ENCODE results near the gene CYB5D1. TPM values are rescaled to one million over a fixed set of nuclear protein-coding genes. Genes with fewer than 3 reads are reported as not detected.
A peak's percentile ranks its signal among the peaks of the same experiment; 100 is the strongest.

The CYB5D1 gene
- total RNA-seq, 1 donor from 2014 or later, result 21.1 TPM

DNA sequence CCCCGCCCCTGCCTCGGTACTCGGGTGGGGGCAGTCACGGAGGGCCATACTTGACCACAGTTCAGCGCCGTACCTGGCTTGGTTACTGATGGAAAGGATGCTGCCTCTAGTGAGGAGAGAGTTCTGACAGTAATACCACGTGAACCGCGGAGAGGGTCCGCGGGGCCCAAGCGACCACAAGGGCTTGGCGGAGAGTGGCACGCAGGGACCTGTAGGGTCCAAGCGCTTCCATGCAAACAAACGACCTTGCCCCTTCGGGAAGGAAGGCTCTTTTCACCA lies 14.6 kb upstream of the CYB5D1 start:
- H3K9ac ChIP-seq (ENCODE audit: low read length), result peak overlapping the region; percentile 100
- no peaks in the 10 kb centered on the region for H3K27me3 ChIP-seq (ENCODE audit: insufficient read depth, low read length)
- H3K79me2 ChIP-seq (ENCODE audit: insufficient read depth, low read length), result peaks cover 55% of the 10 kb centered on the region
- H4K20me1 ChIP-seq (ENCODE audit: insufficient read depth, low read length), result peaks cover 47% of the 10 kb centered on the region
- Mint-ChIP-seq H3K4me1 (ENCODE audit: low read depth, unreplicated experiment) (peaks cover 38% of the 10 kb centered on the region), H3K27ac (ENCODE audit: unreplicated experiment) (peak overlapping the region; percentile 100), H3K27me3 (ENCODE audit: low read depth, unreplicated experiment) (no peaks in the 10 kb centered on the region), H3K36me3 (ENCODE audit: low read depth, unreplicated experiment) (peaks cover 4% of the 10 kb centered on the region), H3K4me3 (ENCODE audit: unreplicated experiment) (peak overlapping the region; percentile 95), H3K9me3 (ENCODE audit: unreplicated experiment) (no peaks in the 10 kb centered on the region)
- H3K4me2 ChIP-seq (ENCODE audit: low read length), result peak overlapping the region; percentile 99
- peak overlapping the region; percentile 100 for H3K27ac ChIP-seq (ENCODE audit: low read depth, low read length)
- TF ChIP-seq EZH2 (IDR thresholded peaks at IDR 0.05; ENCODE audit: insufficient read depth, low read length), result no peak
- TF ChIP-seq, protein P1, sequence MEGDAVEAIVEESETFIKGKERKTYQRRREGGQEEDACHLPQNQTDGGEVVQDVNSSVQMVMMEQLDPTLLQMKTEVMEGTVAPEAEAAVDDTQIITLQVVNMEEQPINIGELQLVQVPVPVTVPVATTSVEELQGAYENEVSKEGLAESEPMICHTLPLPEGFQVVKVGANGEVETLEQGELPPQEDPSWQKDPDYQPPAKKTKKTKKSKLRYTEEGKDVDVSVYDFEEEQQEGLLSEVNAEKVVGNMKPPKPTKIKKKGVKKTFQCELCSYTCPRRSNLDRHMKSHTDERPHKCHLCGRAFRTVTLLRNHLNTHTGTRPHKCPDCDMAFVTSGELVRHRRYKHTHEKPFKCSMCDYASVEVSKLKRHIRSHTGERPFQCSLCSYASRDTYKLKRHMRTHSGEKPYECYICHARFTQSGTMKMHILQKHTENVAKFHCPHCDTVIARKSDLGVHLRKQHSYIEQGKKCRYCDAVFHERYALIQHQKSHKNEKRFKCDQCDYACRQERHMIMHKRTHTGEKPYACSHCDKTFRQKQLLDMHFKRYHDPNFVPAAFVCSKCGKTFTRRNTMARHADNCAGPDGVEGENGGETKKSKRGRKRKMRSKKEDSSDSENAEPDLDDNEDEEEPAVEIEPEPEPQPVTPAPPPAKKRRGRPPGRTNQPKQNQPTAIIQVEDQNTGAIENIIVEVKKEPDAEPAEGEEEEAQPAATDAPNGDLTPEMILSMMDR (IDR thresholded peaks at IDR 0.05; ENCODE audit: insufficient read depth, low read depth, low read length), result no peak
- peak overlapping the region; percentile 85 for H3K4me3 ChIP-seq (ENCODE audit: insufficient read depth, low read depth, low read length)
- DNase-seq (ENCODE audit: low read depth), result no peak
- peaks cover 42% of the 10 kb centered on the region for H3K4me1 ChIP-seq (ENCODE audit: insufficient read depth, low read length)
- no peaks in the 10 kb centered on the region for H3K9me3 ChIP-seq (ENCODE audit: insufficient read depth, low read depth, low read length)
- no peak overlapping the region for H2AFZ ChIP-seq (ENCODE audit: low read depth, low read length)
- FAIRE-seq, result no peak
- H3K36me3 ChIP-seq (ENCODE audit: insufficient read depth, low read length), result no peaks in the 10 kb centered on the region

DNA sequence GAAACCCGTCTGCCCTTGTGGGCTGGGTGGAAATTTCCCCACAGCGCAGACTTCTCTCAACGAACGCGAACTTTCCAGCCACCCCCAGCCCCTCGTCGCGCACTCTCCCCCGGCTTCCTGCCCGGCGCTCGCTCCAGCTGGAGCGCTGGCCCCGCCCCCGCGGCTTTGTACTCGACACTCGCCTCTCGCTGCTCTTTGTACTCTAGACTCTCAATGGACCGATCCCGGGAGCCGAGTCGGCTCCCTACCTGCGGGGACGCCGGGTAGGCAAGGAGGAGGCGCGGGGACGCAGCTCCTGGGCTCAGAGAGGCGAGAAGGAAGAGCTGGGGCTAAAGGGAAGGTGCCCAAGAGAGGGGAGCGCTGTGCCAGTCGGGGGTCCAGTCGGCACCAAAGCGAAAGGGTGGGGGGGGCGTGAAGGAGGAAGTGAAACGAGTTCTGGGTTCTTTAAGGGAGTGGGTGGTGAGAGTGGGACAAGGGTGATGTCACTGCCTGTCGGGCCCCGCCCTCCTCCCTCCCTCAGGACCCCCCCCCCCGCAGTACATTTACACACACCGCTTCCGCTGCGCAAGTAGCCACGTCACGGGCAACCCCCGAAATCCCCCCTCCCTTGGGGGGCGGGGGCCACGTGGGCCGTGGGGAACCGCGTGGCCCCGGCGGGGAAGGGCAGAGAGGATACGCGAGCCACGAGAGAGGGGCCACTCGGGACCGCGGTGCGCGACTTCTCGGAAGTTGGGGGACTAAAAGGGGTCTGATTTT lies 14.1 kb upstream of the CYB5D1 start:
- Mint-ChIP-seq H3K27me3 (ENCODE audit: low read depth, unreplicated experiment) (no peaks in the 10 kb centered on the region), H3K4me3 (ENCODE audit: unreplicated experiment) (peak overlapping the region; percentile 95), H3K36me3 (ENCODE audit: low read depth, unreplicated experiment) (peaks cover 2% of the 10 kb centered on the region), H3K27ac (ENCODE audit: unreplicated experiment) (peak overlapping the region; percentile 100), H3K9me3 (ENCODE audit: unreplicated experiment) (no peaks in the 10 kb centered on the region), H3K4me1 (ENCODE audit: low read depth, unreplicated experiment) (peaks cover 35% of the 10 kb centered on the region)
- H3K4me2 ChIP-seq (ENCODE audit: low read length), result peak overlapping the region; percentile 99
- peak overlapping the region; percentile 85 for H3K4me3 ChIP-seq (ENCODE audit: insufficient read depth, low read depth, low read length)
- TF ChIP-seq, protein P1 (IDR thresholded peaks at IDR 0.05; ENCODE audit: insufficient read depth, low read depth, low read length), result no peak
- no peak for TF ChIP-seq EZH2 (IDR thresholded peaks at IDR 0.05; ENCODE audit: insufficient read depth, low read length)
- H3K79me2 ChIP-seq (ENCODE audit: insufficient read depth, low read length), result peaks cover 51% of the 10 kb centered on the region
- FAIRE-seq (no peak), DNase-seq (ENCODE audit: low read depth) (peak; percentile 84)
- peaks cover 43% of the 10 kb centered on the region for H4K20me1 ChIP-seq (ENCODE audit: insufficient read depth, low read length)
- H3K27ac ChIP-seq (ENCODE audit: low read depth, low read length), result peak overlapping the region; percentile 100
- H3K9me3 ChIP-seq (ENCODE audit: insufficient read depth, low read depth, low read length), result no peaks in the 10 kb centered on the region
- peak overlapping the region; percentile 37 for H2AFZ ChIP-seq (ENCODE audit: low read depth, low read length)
- H3K4me1 ChIP-seq (ENCODE audit: insufficient read depth, low read length), result peaks cover 39% of the 10 kb centered on the region
- peak overlapping the region; percentile 100 for H3K9ac ChIP-seq (ENCODE audit: low read length)
- H3K27me3 ChIP-seq (ENCODE audit: insufficient read depth, low read length), result no peaks in the 10 kb centered on the region
- H3K36me3 ChIP-seq (ENCODE audit: insufficient read depth, low read length), result no peaks in the 10 kb centered on the region

Data from astrocyte (in vitro differentiated cells and primary cell).